Natural killer cell treated with Interleukin-12 subunit alpha and Interleukin-12 subunit beta and Interleukin-15 and Interleukin-18, amount 100 ng/mL, for 72 hours (primary cell): ENCODE measurements around the gene KPNA6. TPM values are rescaled to one million over a fixed set of nuclear protein-coding genes. Genes with fewer than 3 reads are reported as not detected.

Experiments
- ATAC-seq, 2 donors: fragments of 150-1000 bp; cut with Tn5 transposase in 1 of 2; sonication (Bioruptor Pico), chemical (Tn5 transposase) in 1 of 2; 2 replicates each; pipeline ENCODE4 v1.10.0; 2021
- DNase-seq: peaks from one replicate; pipeline ENCODE4 v3.0.0; 2022; ENCODE audit warnings: low spot score
- H3K27ac Mint-ChIP-seq, 2 donors: 1 replicate in 1 of 2; 2 replicates in 1 of 2; pipeline ENCODE4 v1.8.0; 2022; ENCODE audit warnings: mixed read lengths in 2 of 2, mild to moderate bottlenecking in 1 of 2, moderate library complexity in 1 of 2
- H3K27me3 Mint-ChIP-seq, 2 donors: 1 replicate in 1 of 2; 2 replicates in 1 of 2; pipeline ENCODE4 v1.8.0; 2022; ENCODE audit warnings: mixed read lengths in 2 of 2
- H3K36me3 Mint-ChIP-seq: one replicate; pipeline ENCODE4 v1.8.0; 2022; ENCODE audit warnings: mixed read lengths
- H3K4me1 Mint-ChIP-seq, 2 donors: 1 replicate in 1 of 2; 2 replicates in 1 of 2; pipeline ENCODE4 v1.8.0; 2022; ENCODE audit warnings: low read depth in 2 of 2, mixed read lengths in 2 of 2, mild to moderate bottlenecking in 1 of 2
- H3K4me3 Mint-ChIP-seq: one replicate; pipeline ENCODE4 v1.8.0; 2022; ENCODE audit warnings: mixed read lengths
- H3K9me3 Mint-ChIP-seq: 2 replicates; pipeline ENCODE4 v1.8.0; 2022; ENCODE audit warnings: mixed read lengths
- total RNA-seq, 2 donors: library from RNA; stranded (reverse); gene quantifications; one replicate each; pipeline ENCODE4 v1.2.3, GENCODE V29; 2022

KPNA6 gene
- total RNA-seq, 2 donors from 2014 or later, result 80.9 to 88.9 TPM

GRCh38 chr1:32208469-32208868, 100.6 kb downstream of the KPNA6 start:
- no peak overlapping the region for H3K4me3 Mint-ChIP-seq
- H3K4me1 Mint-ChIP-seq, result peaks cover 7 to 13% of the 10 kb centered on the region in 2 donors
- ATAC-seq, result no peak
- no peak for DNase-seq
- no peaks in the 10 kb centered on the region for H3K9me3 Mint-ChIP-seq
- H3K36me3 Mint-ChIP-seq, result no peaks in the 10 kb centered on the region
- no peaks in the 10 kb centered on the region for H3K27me3 Mint-ChIP-seq
- no peak overlapping the region for H3K27ac Mint-ChIP-seq

GRCh38 chr1:32208891-32209328, 101.1 kb downstream of the KPNA6 start, which contains the start of gene DCDC2B:
TSS of gene DCDC2B (plus strand) at chr1:32209089. CDS start at chr1:32209094, 5 bp downstream.
- Mint-ChIP-seq H3K4me3 (no peak within 1 kb of the TSS), H3K4me1 (peaks cover 7 to 10% of the 10 kb centered on the region in 2 donors), H3K27ac (no peak within 1 kb of the TSS), H3K36me3 (no peaks in the 10 kb centered on the region), H3K27me3 (no peaks in the 10 kb centered on the region), H3K9me3 (no peaks in the 10 kb centered on the region)
- ATAC-seq (no peak), DNase-seq (no peak)

GRCh38 chr1:32215629-32216480, 108.0 kb downstream of the KPNA6 start:
- Mint-ChIP-seq H3K4me3 (no peak overlapping the region), H3K27ac (no peak overlapping the region), H3K4me1 (peaks cover 3 to 5% of the 10 kb centered on the region in 2 donors), H3K9me3 (no peaks in the 10 kb centered on the region), H3K27me3 (no peaks in the 10 kb centered on the region), H3K36me3 (no peaks in the 10 kb centered on the region)
- ATAC-seq (peak; percentile 70 to 83), DNase-seq (no peak)

- H3K9me3 Mint-ChIP-seq, result no peaks in the 10 kb centered on the region
- no peaks in the 10 kb centered on the region for H3K27me3 Mint-ChIP-seq
- H3K36me3 Mint-ChIP-seq, result no peaks in the 10 kb centered on the region
- peaks cover 7 to 10% of the 10 kb centered on the region in 2 donors for H3K4me1 Mint-ChIP-seq
- no peak overlapping the region for H3K4me3 Mint-ChIP-seq
- ATAC-seq (no peak), DNase-seq (no peak)
- H3K27ac Mint-ChIP-seq, result no peak overlapping the region
Observed at GRCh38 chr1:32216566-32216965, 108.7 kb downstream of the KPNA6 start.

- Mint-ChIP-seq H3K36me3 (no peaks in the 10 kb centered on the region), H3K4me3 (no peak overlapping the region), H3K27ac (no peak overlapping the region), H3K27me3 (no peaks in the 10 kb centered on the region), H3K4me1 (peaks cover 15 to 21% of the 10 kb centered on the region in 2 donors), H3K9me3 (no peaks in the 10 kb centered on the region)
- ATAC-seq (no peak), DNase-seq (no peak)
Observed at GRCh38 chr1:32219022-32219421, 111.2 kb downstream of the KPNA6 start.

GRCh38 chr1:32220746-32221580, 113.1 kb downstream of the KPNA6 start:
- Mint-ChIP-seq H3K9me3 (no peaks in the 10 kb centered on the region), H3K4me3 (peak overlapping the region; percentile 90), H3K36me3 (peaks cover 4% of the 10 kb centered on the region), H3K4me1 (peaks cover 20 to 25% of the 10 kb centered on the region in 2 donors), H3K27ac (peak overlapping the region; percentile 86 to 95), H3K27me3 (no peaks in the 10 kb centered on the region)
- DNase-seq, result no peak
- ATAC-seq, result no peak

- Mint-ChIP-seq H3K4me1 (peaks cover 20 to 25% of the 10 kb centered on the region in 2 donors), H3K4me3 (peak overlapping the region; percentile 90), H3K9me3 (no peaks in the 10 kb centered on the region), H3K27me3 (no peaks in the 10 kb centered on the region), H3K27ac (peak overlapping the region; percentile 86 to 95), H3K36me3 (peaks cover 4% of the 10 kb centered on the region)
- no peak for DNase-seq
- ATAC-seq, result no peak
Observed at GRCh38 chr1:32221581-32221979, 113.7 kb downstream of the KPNA6 start.

- Mint-ChIP-seq H3K27me3 (no peaks in the 10 kb centered on the region), H3K4me3 (peak within 1 kb of the TSS; percentile 90), H3K9me3 (no peaks in the 10 kb centered on the region), H3K36me3 (peaks cover 4% of the 10 kb centered on the region), H3K27ac (peak within 1 kb of the TSS; percentile 86 to 95), H3K4me1 (peaks cover 20 to 25% of the 10 kb centered on the region in 2 donors)
- DNase-seq, result peak; percentile 93
- peak; percentile 95 to 97 for ATAC-seq
Observed at GRCh38 chr1:32221980-32222755, 114.3 kb downstream of the KPNA6 start, which contains the start of the genes EIF3I and TMEM234. TSS of gene EIF3I (plus strand) at chr1:32222407. CDS start at chr1:32222442, 35 bp downstream. TSS of gene TMEM234 (minus strand) at chr1:32222353. CDS start at chr1:32222322, 31 bp downstream.

- Mint-ChIP-seq H3K27me3 (no peaks in the 10 kb centered on the region), H3K27ac (peak overlapping the region; percentile 86 to 95), H3K9me3 (no peaks in the 10 kb centered on the region), H3K36me3 (peaks cover 13% of the 10 kb centered on the region), H3K4me3 (peak overlapping the region; percentile 90), H3K4me1 (peaks cover 28 to 31% of the 10 kb centered on the region in 2 donors)
- ATAC-seq (no peak), DNase-seq (no peak)
Observed at GRCh38 chr1:32223683-32224082, 115.8 kb downstream of the KPNA6 start.

GRCh38 chr1:32224285-32224684, 116.4 kb downstream of the KPNA6 start:
- Mint-ChIP-seq H3K27ac (peak overlapping the region; percentile 86 to 95), H3K36me3 (peaks cover 13% of the 10 kb centered on the region), H3K9me3 (no peaks in the 10 kb centered on the region), H3K27me3 (no peaks in the 10 kb centered on the region), H3K4me1 (peaks cover 30 to 31% of the 10 kb centered on the region in 2 donors), H3K4me3 (peak overlapping the region; percentile 90)
- DNase-seq (no peak), ATAC-seq (no peak)
